Measurements from ENCODE around the gene OVAAL.

The OVAAL gene

GRCh38 chr1:180525715-180526039 is 33.1 kb upstream of the OVAAL start:
- H3K4me3 ChIP-seq (ENCODE audit: low read depth, low read length) = no peak overlapping the region
- ChIA-PET CTCF (interaction anchor here (0.6 kb wide), 1 partner anchor 33 kb away, joined by 3 read pairs; no protein-coding TSS in a partner anchor), POLR2A (no interaction called here)
- no peak for TF ChIP-seq ZNF132 (tag by site-specific recombination; IDR thresholded peaks at IDR 0.05; ENCODE audit: borderline replicate concordance)
- peak; percentile 72 for TF ChIP-seq ZBTB17 (tag by site-specific recombination; IDR thresholded peaks at IDR 0.05)
- TF ChIP-seq, protein P1, sequence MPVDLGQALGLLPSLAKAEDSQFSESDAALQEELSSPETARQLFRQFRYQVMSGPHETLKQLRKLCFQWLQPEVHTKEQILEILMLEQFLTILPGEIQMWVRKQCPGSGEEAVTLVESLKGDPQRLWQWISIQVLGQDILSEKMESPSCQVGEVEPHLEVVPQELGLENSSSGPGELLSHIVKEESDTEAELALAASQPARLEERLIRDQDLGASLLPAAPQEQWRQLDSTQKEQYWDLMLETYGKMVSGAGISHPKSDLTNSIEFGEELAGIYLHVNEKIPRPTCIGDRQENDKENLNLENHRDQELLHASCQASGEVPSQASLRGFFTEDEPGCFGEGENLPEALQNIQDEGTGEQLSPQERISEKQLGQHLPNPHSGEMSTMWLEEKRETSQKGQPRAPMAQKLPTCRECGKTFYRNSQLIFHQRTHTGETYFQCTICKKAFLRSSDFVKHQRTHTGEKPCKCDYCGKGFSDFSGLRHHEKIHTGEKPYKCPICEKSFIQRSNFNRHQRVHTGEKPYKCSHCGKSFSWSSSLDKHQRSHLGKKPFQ (tag by site-specific recombination; IDR thresholded peaks at IDR 0.05) = no peak
- no peaks in the 10 kb centered on the region for H3K36me3 ChIP-seq (ENCODE audit: control insufficient read depth in 2 of 2, insufficient read depth in 1 of 2, low read length in 2 of 2)
- H3K4me1 ChIP-seq (ENCODE audit: control insufficient read depth, insufficient read depth, low read length) = no peaks in the 10 kb centered on the region
- H3K27ac ChIP-seq (ENCODE audit: extremely low read depth, low read depth, low read length) = no peak overlapping the region
- no peaks in the 10 kb centered on the region for H3K9me3 ChIP-seq (ENCODE audit: control insufficient read depth, insufficient read depth, low read depth, low read length)

DNA sequence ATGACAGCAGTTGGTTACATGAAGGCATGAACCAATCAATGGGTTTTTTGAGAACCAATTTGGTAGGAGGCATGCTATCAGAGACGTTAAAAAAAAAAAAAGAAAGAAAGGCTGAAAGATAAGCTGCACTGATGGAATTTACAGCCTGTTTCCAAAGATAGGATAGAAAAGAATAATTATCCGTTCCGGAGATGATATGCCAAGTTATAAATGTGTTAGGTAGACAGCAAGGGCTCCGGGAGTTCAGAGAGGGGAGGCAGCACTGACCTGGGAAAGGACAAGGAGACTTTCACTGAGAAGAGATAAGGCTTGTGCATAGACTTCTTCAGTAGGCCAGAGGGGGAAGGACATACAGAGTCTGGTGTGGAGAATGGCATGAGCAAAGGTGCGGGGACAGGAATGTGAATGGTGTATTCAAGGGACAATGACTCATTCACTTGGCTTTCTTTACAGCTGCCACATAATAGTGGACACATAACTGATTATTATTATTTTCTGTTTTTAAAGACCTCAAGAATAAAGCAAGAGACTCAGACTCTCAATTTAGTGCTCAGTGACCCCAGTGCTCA is 31.6 kb upstream of the OVAAL start:
- Histone ChIP-seq H3K4me1 (ENCODE audit: control insufficient read depth, insufficient read depth, low read length) (no peaks in the 10 kb centered on the region), H3K36me3 (ENCODE audit: control insufficient read depth in 2 of 2, insufficient read depth in 1 of 2, low read length in 2 of 2) (no peaks in the 10 kb centered on the region), H3K9me3 (ENCODE audit: control insufficient read depth, insufficient read depth, low read depth, low read length) (no peaks in the 10 kb centered on the region), H3K4me3 (ENCODE audit: low read depth, low read length) (no peak overlapping the region), H3K27ac (ENCODE audit: extremely low read depth, low read depth, low read length) (no peak overlapping the region)
- ChIA-PET POLR2A (no interaction called here), CTCF (interaction anchor here (0.5 to 13.3 kb wide), 7 partner anchors 12 to 746 kb away, joined by 3 to 134 read pairs (median 3); no protein-coding TSS in a partner anchor)
- no peak for TF ChIP-seq ZNF223 (tag by site-specific recombination; IDR thresholded peaks at IDR 0.05)
- peak; percentile 40; the same call in 1 of the 2 replicates for TF ChIP-seq ZNF623 (tag by site-specific recombination; IDR thresholded peaks at IDR 0.05)
- peak; percentile 60; the same call in 1 of the 2 replicates for TF ChIP-seq ZBTB20 (tag by site-specific recombination; IDR thresholded peaks at IDR 0.05)
- no peak for TF ChIP-seq ZBTB7A (tag by site-specific recombination; IDR thresholded peaks at IDR 0.05; ENCODE audit: low read depth)
- TF ChIP-seq PRDM1 (tag by site-specific recombination; IDR thresholded peaks at IDR 0.05) = 0 out of 2 replicates have a peak, but pooled peaks have one; percentile 12

GRCh38 chr1:180528868-180529470 is 29.8 kb upstream of the OVAAL start:
- Histone ChIP-seq H3K9me3 (ENCODE audit: control insufficient read depth, insufficient read depth, low read depth, low read length) (no peaks in the 10 kb centered on the region), H3K36me3 (ENCODE audit: control insufficient read depth in 2 of 2, insufficient read depth in 1 of 2, low read length in 2 of 2) (no peaks in the 10 kb centered on the region), H3K4me3 (ENCODE audit: low read depth, low read length) (no peak overlapping the region), H3K4me1 (ENCODE audit: control insufficient read depth, insufficient read depth, low read length) (no peaks in the 10 kb centered on the region), H3K27ac (ENCODE audit: extremely low read depth, low read depth, low read length) (no peak overlapping the region)
- ChIA-PET POLR2A (interaction anchor here (0.6 kb wide), 1 partner anchor 560 kb away, joined by 3 read pairs; no protein-coding TSS in a partner anchor), CTCF (interaction anchor here (0.6 to 13.3 kb wide), 4 partner anchors 126 to 894 kb away, joined by 3 to 134 read pairs (median 4); no protein-coding TSS in a partner anchor)
- TF ChIP-seq, protein P2, sequence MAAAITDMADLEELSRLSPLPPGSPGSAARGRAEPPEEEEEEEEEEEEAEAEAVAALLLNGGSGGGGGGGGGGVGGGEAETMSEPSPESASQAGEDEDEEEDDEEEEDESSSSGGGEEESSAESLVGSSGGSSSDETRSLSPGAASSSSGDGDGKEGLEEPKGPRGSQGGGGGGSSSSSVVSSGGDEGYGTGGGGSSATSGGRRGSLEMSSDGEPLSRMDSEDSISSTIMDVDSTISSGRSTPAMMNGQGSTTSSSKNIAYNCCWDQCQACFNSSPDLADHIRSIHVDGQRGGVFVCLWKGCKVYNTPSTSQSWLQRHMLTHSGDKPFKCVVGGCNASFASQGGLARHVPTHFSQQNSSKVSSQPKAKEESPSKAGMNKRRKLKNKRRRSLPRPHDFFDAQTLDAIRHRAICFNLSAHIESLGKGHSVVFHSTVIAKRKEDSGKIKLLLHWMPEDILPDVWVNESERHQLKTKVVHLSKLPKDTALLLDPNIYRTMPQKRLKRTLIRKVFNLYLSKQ (tag by site-specific recombination; IDR thresholded peaks at IDR 0.05; ENCODE audit: borderline replicate concordance) = no peak
- TF ChIP-seq ZNF561 (tag by site-specific recombination; IDR thresholded peaks at IDR 0.05; ENCODE audit: borderline replicate concordance) = no peak
- TF ChIP-seq MEIS1 (CRISPR knock-in tag; IDR thresholded peaks at IDR 0.05; ENCODE audit: borderline replicate concordance) = no peak
- TF ChIP-seq ZNF324 (tag by site-specific recombination; IDR thresholded peaks at IDR 0.05) = no peak

DNA sequence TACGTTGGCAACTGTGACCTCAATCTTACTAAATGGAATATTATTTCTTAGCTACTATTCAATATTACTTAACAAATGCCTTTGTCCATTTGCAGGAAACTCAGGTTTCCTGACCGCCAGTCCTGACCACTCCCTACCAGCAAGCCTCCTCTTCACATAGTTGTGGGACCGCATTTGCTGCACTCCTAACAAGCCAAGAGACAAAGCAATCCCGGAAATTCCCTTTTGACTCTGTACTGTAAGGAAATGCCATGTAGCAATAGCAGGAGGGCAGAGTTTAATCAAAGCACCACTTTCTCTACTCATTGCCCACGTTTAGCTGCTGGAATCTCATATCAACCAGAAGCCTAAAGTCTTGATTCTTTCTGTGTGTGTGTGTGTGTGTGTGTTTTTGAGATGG is 28.3 kb upstream of the OVAAL start:
- no peaks in the 10 kb centered on the region for H3K9me3 ChIP-seq (ENCODE audit: control insufficient read depth, insufficient read depth, low read depth, low read length)
- no peak overlapping the region for H3K4me3 ChIP-seq (ENCODE audit: low read depth, low read length)
- POLR2A ChIA-PET = no interaction called here
- no peaks in the 10 kb centered on the region for H3K36me3 ChIP-seq (ENCODE audit: control insufficient read depth in 2 of 2, insufficient read depth in 1 of 2, low read length in 2 of 2)
- no peak overlapping the region for H3K27ac ChIP-seq (ENCODE audit: extremely low read depth, low read depth, low read length)
- CTCF ChIA-PET = interaction anchor here (0.7 to 13.3 kb wide), 5 partner anchors 14 to 1501 kb away, joined by 3 to 134 read pairs (median 5); no protein-coding TSS in a partner anchor
- H3K4me1 ChIP-seq (ENCODE audit: control insufficient read depth, insufficient read depth, low read length) = no peaks in the 10 kb centered on the region
- no peak for TF ChIP-seq ZNF280D (tag by site-specific recombination; IDR thresholded peaks at IDR 0.05)
- no peak for TF ChIP-seq ZNF664 (tag by site-specific recombination; IDR thresholded peaks at IDR 0.05)
- no peak for TF ChIP-seq ZNF596 (tag by site-specific recombination; IDR thresholded peaks at IDR 0.05)
